Keratinocyte (primary cell): ENCODE data around the gene AP1S3. TPM values are rescaled to one million over a fixed set of nuclear protein-coding genes. Genes with fewer than 3 reads are reported as not detected.
A peak's percentile ranks its signal among the peaks of the same experiment; 100 is the strongest.

ENCODE experiments used
- DNase-seq: peaks from one replicate; pipeline ENCODE4 v3.0.0-alpha.2; 2011; ENCODE audit warnings: low read depth, missing footprints, low spot score
- FAIRE-seq: peaks from 2 replicates; lab custom pipeline; 2011; peaks lifted over from hg19 to GRCh38; lab: Jason Lieb, UNC
- H2AFZ ChIP-seq: 2 replicates; pipeline ENCODE4 v1.6.0; 2012; ENCODE audit warnings: low read length, control low read depth, inconsistent platforms; ENCODE audit not compliant: control insufficient read depth
- H3K27ac ChIP-seq: 2 replicates; pipeline ENCODE4 v1.5.1; 2011; ENCODE audit warnings: low read length; ENCODE audit not compliant: control insufficient read depth, insufficient read depth
- H3K27me3 ChIP-seq: 3 replicates; pipeline ENCODE4 v1.6.0; 2011; ENCODE audit warnings: low read length; ENCODE audit not compliant: control insufficient read depth, insufficient read depth; ENCODE audit errors: extremely low read depth
- H3K36me3 ChIP-seq, 2 experiments: 2 replicates in 1 of 2; 3 replicates in 1 of 2; pipeline ENCODE4 v1.5.1; 2011; ENCODE audit warnings: low read length in 2 of 2, mild to moderate bottlenecking in 1 of 2; ENCODE audit not compliant: control insufficient read depth in 2 of 2, insufficient read depth in 2 of 2; ENCODE audit errors: extremely low read depth in 1 of 2
- H3K4me1 ChIP-seq: 3 replicates; pipeline ENCODE4 v1.5.1; 2011; ENCODE audit warnings: low read length; ENCODE audit not compliant: control insufficient read depth, insufficient read depth; ENCODE audit errors: extremely low read depth
- H3K4me2 ChIP-seq: 3 replicates; pipeline ENCODE4 v1.6.0; 2011; ENCODE audit warnings: low read depth, low read length; ENCODE audit not compliant: control insufficient read depth, insufficient read depth; ENCODE audit errors: extremely low read depth
- H3K4me3 ChIP-seq, 3 experiments: fragments of 200-600 bp in 1 of 3; sonication (generic) in 1 of 3; 2 replicates in 2 of 3; 3 replicates in 1 of 3; pipeline ENCODE4 v1.5.1; 2011 to 2016; ENCODE audit warnings: low read length in 3 of 3, mild to moderate bottlenecking in 3 of 3, control low read depth in 2 of 3, inconsistent platforms in 1 of 3, low read depth in 1 of 3, mixed read lengths in 1 of 3, mixed run types in 1 of 3, moderate library complexity in 1 of 3; ENCODE audit not compliant: control insufficient read depth in 2 of 3, insufficient read depth in 2 of 3; ENCODE audit errors: extremely low read depth in 1 of 3
- H3K79me2 ChIP-seq: 2 replicates; pipeline ENCODE4 v1.6.0; 2012; ENCODE audit warnings: low read length; ENCODE audit not compliant: control insufficient read depth, insufficient read depth
- H3K9ac ChIP-seq: 3 replicates; pipeline ENCODE4 v1.6.0; 2011; ENCODE audit warnings: low read length; ENCODE audit not compliant: control insufficient read depth, insufficient read depth; ENCODE audit errors: extremely low read depth
- H3K9me1 ChIP-seq: 3 replicates; pipeline ENCODE4 v1.6.0; 2011; ENCODE audit warnings: low read length; ENCODE audit not compliant: control insufficient read depth, insufficient read depth; ENCODE audit errors: extremely low read depth
- H3K9me3 ChIP-seq: 2 replicates; pipeline ENCODE4 v1.5.1; 2012; ENCODE audit warnings: low read depth, low read length; ENCODE audit not compliant: control insufficient read depth
- H4K20me1 ChIP-seq: 3 replicates; pipeline ENCODE4 v1.6.0; 2011; ENCODE audit warnings: low read length; ENCODE audit not compliant: control insufficient read depth, insufficient read depth; ENCODE audit errors: extremely low read depth
- CTCF ChIP-seq, 3 experiments: IDR thresholded peaks in 1 of 3; conservative IDR thresholded peaks in 1 of 3; optimal IDR thresholded peaks in 1 of 3; 2 replicates in 2 of 3; 3 replicates in 1 of 3; pipeline versions ENCODE3 to v1.5.1; 2011; ENCODE audit warnings: low read length in 3 of 3, mild to moderate bottlenecking in 3 of 3, moderate library complexity in 2 of 3, control low read depth in 1 of 3, inconsistent platforms in 1 of 3; ENCODE audit not compliant: insufficient read depth in 2 of 3; ENCODE audit errors: extremely low read depth in 1 of 3
- EZH2 ChIP-seq: IDR thresholded peaks from one replicate; pipeline ENCODE4 v1.6.1; 2012; ENCODE audit warnings: inconsistent platforms, mild to moderate bottlenecking, low read length, moderate library complexity
- dilution Hi-C: fragments of 300-500 bp; cut with MboI; formaldehyde crosslinking; loops from one replicate; pipeline ENCODE4 v1.7.0; 2020; ENCODE audit warnings: low sequenced_read_pairs; ENCODE audit not compliant: extremely low pct_ligation_motif_present
- polyA plus RNA-seq, 5 experiments: library from polyadenylated mRNA; depleted of rRNA in 3 of 5; stranded (reverse) in 3 of 5; stranded (forward) in 1 of 5; unstranded in 1 of 5; fragments of >200 nt; gene quantifications; 1 replicate in 1 of 5; 2 replicates in 3 of 5; 3 replicates in 1 of 5; pipeline versions ENCODE4 v1.2.1 to v1.2.3, GENCODE V29; 2011 to 2012; ENCODE audit warnings: missing spikeins in 2 of 5, low read depth in 1 of 5, low replicate concordance in 1 of 5

AP1S3 gene
- polyA plus RNA-seq, 1 donor (not counting 4 experiments of a cell fraction or from before 2014, with no cell fraction given), result 33.7 TPM

- Histone ChIP-seq H3K79me2 (no peaks in the 10 kb centered on the region), H3K9ac (peak overlapping the region; percentile 4), H3K27ac (peak overlapping the region; percentile 98), H2AFZ (no peak overlapping the region), H4K20me1 (no peaks in the 10 kb centered on the region), H3K9me3 (no peaks in the 10 kb centered on the region), H3K4me2 (peak overlapping the region; percentile 27), H3K4me1 (peaks cover 35% of the 10 kb centered on the region), H3K36me3 (no peaks in the 10 kb centered on the region), H3K9me1 (no peaks in the 10 kb centered on the region), H3K4me3 (no peak overlapping the region), H3K27me3 (no peaks in the 10 kb centered on the region)
- dilution Hi-C loops, result no loop called here
- peak; percentile 13 for FAIRE-seq
- DNase-seq, result no peak
- TF ChIP-seq EZH2 (no peak), CTCF (optimal IDR thresholded peaks at IDR 0.05 in 1 of 3, IDR thresholded peaks at IDR 0.05 in 1 of 3, conservative IDR thresholded peaks at IDR 0.05 in 1 of 3; ENCODE audit: extremely low read depth in 1 of 3, insufficient read depth in 2 of 3, low read length in 3 of 3) (no peak)
These were observed 79.1 kb downstream of the AP1S3 start for GRCh38 chr2:223758131-223758840.

- Histone ChIP-seq H2AFZ (no peak overlapping the region), H4K20me1 (no peaks in the 10 kb centered on the region), H3K9me3 (no peaks in the 10 kb centered on the region), H3K9ac (no peak overlapping the region), H3K36me3 (no peaks in the 10 kb centered on the region), H3K27ac (no peak overlapping the region), H3K4me3 (no peak overlapping the region), H3K27me3 (no peaks in the 10 kb centered on the region), H3K79me2 (no peaks in the 10 kb centered on the region), H3K4me2 (no peak overlapping the region), H3K9me1 (no peaks in the 10 kb centered on the region), H3K4me1 (peaks cover 8% of the 10 kb centered on the region)
- DNase-seq, result no peak
- TF ChIP-seq CTCF (optimal IDR thresholded peaks at IDR 0.05 in 1 of 3, IDR thresholded peaks at IDR 0.05 in 1 of 3, conservative IDR thresholded peaks at IDR 0.05 in 1 of 3; ENCODE audit: extremely low read depth in 1 of 3, insufficient read depth in 2 of 3, low read length in 3 of 3), result no peak
- no peak for TF ChIP-seq EZH2
- dilution Hi-C loops, result no loop called here
- no peak for FAIRE-seq
These were observed 83.4 kb downstream of the AP1S3 start for GRCh38 chr2:223753940-223754339.
